Activated naive CD4-positive, alpha-beta T cell treated with anti-CD3 and anti-CD28 coated beads, Interleukin-2, amount 10 ng/mL, durations not matched to agents 7 days and 5 days (primary cell): Measurements from ENCODE around the gene HNRNPF.

Experiments
- CTCF ChIA-PET: fragments of 350-600 bp; sonication (Branson Sonifier 250); formaldehyde crosslinking; loops from one replicate; lab custom pipeline; 2021; ENCODE audit warnings: antibody characterized with exemption; lab: Charles Lee
- DNase-seq: peaks from one replicate; pipeline ENCODE4 v3.0.0-alpha.2; 2020
- H3K27ac Mint-ChIP-seq: one replicate; pipeline ENCODE4 v1.8.0; 2021; ENCODE audit warnings: mild to moderate bottlenecking, moderate library complexity, mixed read lengths
- H3K27me3 Mint-ChIP-seq: one replicate; pipeline ENCODE4 v1.8.0; 2021; ENCODE audit warnings: mild to moderate bottlenecking, mixed read lengths
- H3K36me3 Mint-ChIP-seq: one replicate; pipeline ENCODE4 v1.8.0; 2021; ENCODE audit warnings: mixed read lengths
- H3K4me1 Mint-ChIP-seq: one replicate; pipeline ENCODE4 v1.8.0; 2021; ENCODE audit warnings: mixed read lengths
- H3K4me3 Mint-ChIP-seq: one replicate; pipeline ENCODE4 v1.8.0; 2021; ENCODE audit warnings: mild to moderate bottlenecking, moderate library complexity, mixed read lengths
- H3K9me3 Mint-ChIP-seq: one replicate; pipeline ENCODE4 v1.8.0; 2021; ENCODE audit warnings: mixed read lengths

The HNRNPF gene

GRCh38 chr10:43372765-43373361 lies 36.1 kb downstream of the HNRNPF start:
- Mint-ChIP-seq H3K27me3 (peaks cover 42% of the 10 kb centered on the region), H3K4me3 (no peak overlapping the region), H3K27ac (no peak overlapping the region), H3K36me3 (no peaks in the 10 kb centered on the region), H3K4me1 (peaks cover 12% of the 10 kb centered on the region), H3K9me3 (no peaks in the 10 kb centered on the region)
- CTCF ChIA-PET: interaction anchor here (1.1 kb wide), 1 partner anchor 9 kb away, joined by 3 read pairs; no protein-coding TSS in a partner anchor
- DNase-seq: no peak

GRCh38 chr10:43371418-43371817 lies 37.6 kb downstream of the HNRNPF start, which contains the start of gene FXYD4:
Gene FXYD4 (plus strand): TSS chr10:43371636. CDS start chr10:43373747, 2,111 bp downstream.
- no peak for DNase-seq
- H3K27me3 Mint-ChIP-seq: peaks cover 33% of the 10 kb centered on the region
- no peaks in the 10 kb centered on the region for H3K9me3 Mint-ChIP-seq
- no peaks in the 10 kb centered on the region for H3K36me3 Mint-ChIP-seq
- H3K27ac Mint-ChIP-seq: no peak within 1 kb of the TSS
- H3K4me1 Mint-ChIP-seq: peaks cover 12% of the 10 kb centered on the region
- no peak within 1 kb of the TSS for H3K4me3 Mint-ChIP-seq
- CTCF ChIA-PET: interaction anchor here (0.6 kb wide), 1 partner anchor 9 kb away, joined by 3 read pairs; no protein-coding TSS in a partner anchor

GRCh38 chr10:43370671-43371215 lies 38.2 kb downstream of the HNRNPF start:
- Mint-ChIP-seq H3K27ac (no peak overlapping the region), H3K36me3 (no peaks in the 10 kb centered on the region), H3K4me3 (no peak overlapping the region), H3K9me3 (no peaks in the 10 kb centered on the region), H3K4me1 (peaks cover 12% of the 10 kb centered on the region), H3K27me3 (peaks cover 31% of the 10 kb centered on the region)
- no peak for DNase-seq
- CTCF ChIA-PET: interaction anchor here (0.6 to 0.9 kb wide), 3 partner anchors 9 to 103 kb away, joined by 3 read pairs; no protein-coding TSS in a partner anchor

GRCh38 chr10:43369921-43370320 lies 39.1 kb downstream of the HNRNPF start:
- Mint-ChIP-seq H3K4me3 (no peak overlapping the region), H3K27me3 (peaks cover 24% of the 10 kb centered on the region), H3K27ac (no peak overlapping the region), H3K4me1 (peaks cover 15% of the 10 kb centered on the region), H3K36me3 (no peaks in the 10 kb centered on the region), H3K9me3 (no peaks in the 10 kb centered on the region)
- DNase-seq: no peak
- CTCF ChIA-PET: interaction anchor here (0.6 to 0.9 kb wide), 2 partner anchors 10 to 102 kb away, joined by 3 read pairs; no protein-coding TSS in a partner anchor

GRCh38 chr10:43365001-43365400 lies 44.0 kb downstream of the HNRNPF start:
- H3K9me3 Mint-ChIP-seq: no peaks in the 10 kb centered on the region
- CTCF ChIA-PET: interaction anchor here (0.8 to 1.2 kb wide), 2 partner anchors 16 to 73 kb away, joined by 3 to 4 read pairs; no protein-coding TSS in a partner anchor
- peaks cover 14% of the 10 kb centered on the region for H3K36me3 Mint-ChIP-seq
- peaks cover 9% of the 10 kb centered on the region for H3K27me3 Mint-ChIP-seq
- no peak overlapping the region for H3K27ac Mint-ChIP-seq
- DNase-seq: no peak
- peaks cover 37% of the 10 kb centered on the region for H3K4me1 Mint-ChIP-seq
- no peak overlapping the region for H3K4me3 Mint-ChIP-seq

GRCh38 chr10:43362191-43362839 lies 46.7 kb downstream of the HNRNPF start:
- Mint-ChIP-seq H3K36me3 (peaks cover 16% of the 10 kb centered on the region), H3K4me1 (peaks cover 42% of the 10 kb centered on the region), H3K27me3 (peaks cover 9% of the 10 kb centered on the region), H3K4me3 (peak overlapping the region; percentile 100), H3K27ac (peak overlapping the region; percentile 99), H3K9me3 (no peaks in the 10 kb centered on the region)
- CTCF ChIA-PET: interaction anchor here (1.9 to 2.4 kb wide), 2 partner anchors 13 to 28 kb away, joined by 4 to 9 read pairs; no protein-coding TSS in a partner anchor
- peak; percentile 99 for DNase-seq

- CTCF ChIA-PET: interaction anchor here (2.4 kb wide), 1 partner anchor 12 kb away, joined by 9 read pairs; no protein-coding TSS in a partner anchor
Observed at GRCh38 chr10:43361547-43362190, 47.3 kb downstream of the HNRNPF start.

GRCh38 chr10:43360086-43360485 lies 48.9 kb downstream of the HNRNPF start:
- CTCF ChIA-PET: interaction anchor here (0.6 to 2.4 kb wide), 3 partner anchors 11 to 138 kb away, joined by 3 to 9 read pairs (median 4); no protein-coding TSS in a partner anchor
- H3K4me1 Mint-ChIP-seq: peaks cover 54% of the 10 kb centered on the region
- peak overlapping the region; percentile 66 for H3K27ac Mint-ChIP-seq
- peak overlapping the region; percentile 39 for H3K4me3 Mint-ChIP-seq
- H3K9me3 Mint-ChIP-seq: no peaks in the 10 kb centered on the region
- peaks cover 16% of the 10 kb centered on the region for H3K36me3 Mint-ChIP-seq
- H3K27me3 Mint-ChIP-seq: peaks cover 5% of the 10 kb centered on the region
- no peak for DNase-seq

More at GRCh38 chr10:43361547-43362190, 47.3 kb downstream of the HNRNPF start:
- H3K27me3 Mint-ChIP-seq: peaks cover 9% of the 10 kb centered on the region
- peak; percentile 30 for DNase-seq
- peaks cover 16% of the 10 kb centered on the region for H3K36me3 Mint-ChIP-seq
- peak overlapping the region; percentile 99 for H3K27ac Mint-ChIP-seq
- peak overlapping the region; percentile 100 for H3K4me3 Mint-ChIP-seq
- peaks cover 44% of the 10 kb centered on the region for H3K4me1 Mint-ChIP-seq
- H3K9me3 Mint-ChIP-seq: no peaks in the 10 kb centered on the region

- peaks cover 30% of the 10 kb centered on the region for H3K27me3 Mint-ChIP-seq
- peak overlapping the region; percentile 81 for H3K27ac Mint-ChIP-seq
- H3K4me3 Mint-ChIP-seq: peak overlapping the region; percentile 8
- CTCF ChIA-PET: interaction anchor here (1.3 to 2.9 kb wide), 3 partner anchors 63 to 152 kb away, joined by 4 to 14 read pairs (median 4); no protein-coding TSS in a partner anchor
- no peaks in the 10 kb centered on the region for H3K9me3 Mint-ChIP-seq
- peaks cover 39% of the 10 kb centered on the region for H3K4me1 Mint-ChIP-seq
- H3K36me3 Mint-ChIP-seq: peaks cover 5% of the 10 kb centered on the region
- no peak for DNase-seq
Observed at GRCh38 chr10:43355749-43356371, 53.1 kb downstream of the HNRNPF start.

GRCh38 chr10:43354879-43355380 lies 54.1 kb downstream of the HNRNPF start:
- peaks cover 39% of the 10 kb centered on the region for H3K4me1 Mint-ChIP-seq
- peaks cover 40% of the 10 kb centered on the region for H3K27me3 Mint-ChIP-seq
- H3K4me3 Mint-ChIP-seq: no peak overlapping the region
- H3K36me3 Mint-ChIP-seq: peaks cover 1% of the 10 kb centered on the region
- CTCF ChIA-PET: interaction anchor here (2.9 kb wide), 1 partner anchor 62 kb away, joined by 14 read pairs; no protein-coding TSS in a partner anchor
- H3K27ac Mint-ChIP-seq: no peak overlapping the region
- no peak for DNase-seq
- no peaks in the 10 kb centered on the region for H3K9me3 Mint-ChIP-seq

GRCh38 chr10:43354330-43354635 lies 54.7 kb downstream of the HNRNPF start:
- no peak for DNase-seq
- no peaks in the 10 kb centered on the region for H3K36me3 Mint-ChIP-seq
- H3K27ac Mint-ChIP-seq: no peak overlapping the region
- H3K4me1 Mint-ChIP-seq: peaks cover 39% of the 10 kb centered on the region
- no peak overlapping the region for H3K4me3 Mint-ChIP-seq
- H3K9me3 Mint-ChIP-seq: no peaks in the 10 kb centered on the region
- peaks cover 46% of the 10 kb centered on the region for H3K27me3 Mint-ChIP-seq
- CTCF ChIA-PET: interaction anchor here (1.4 to 2.9 kb wide), 2 partner anchors 62 to 152 kb away, joined by 4 to 14 read pairs; no protein-coding TSS in a partner anchor

GRCh38 chr10:43353495-43354329 lies 55.3 kb downstream of the HNRNPF start:
- Mint-ChIP-seq H3K4me1 (peaks cover 45% of the 10 kb centered on the region), H3K4me3 (no peak overlapping the region), H3K9me3 (no peaks in the 10 kb centered on the region), H3K27ac (no peak overlapping the region), H3K27me3 (peaks cover 52% of the 10 kb centered on the region), H3K36me3 (no peaks in the 10 kb centered on the region)
- DNase-seq: no peak
- CTCF ChIA-PET: interaction anchor here (0.8 to 7.0 kb wide), 6 partner anchors 61 to 152 kb away, joined by 3 to 121 read pairs (median 4); no protein-coding TSS in a partner anchor
